Trophoblast cell (in vitro differentiated cells and primary cell): ENCODE results near the gene CHST15.

Source experiments
- DNase-seq, 2 donors: peaks; one replicate each; pipeline ENCODE4 v3.0.0-alpha.2; 2016
- H2AFZ ChIP-seq: 2 replicates; pipeline ENCODE4 v1.6.1; 2013; ENCODE audit warnings: low read length, moderate library complexity, mild to moderate bottlenecking; ENCODE audit not compliant: insufficient read depth, poor library complexity
- H2AK5ac ChIP-seq: 2 replicates; pipeline ENCODE4 v1.6.1; 2013; ENCODE audit warnings: mild to moderate bottlenecking, low read length
- H2BK120ac ChIP-seq: 2 replicates; pipeline ENCODE4 v1.6.1; 2013; ENCODE audit warnings: low read length, mild to moderate bottlenecking, moderate library complexity; ENCODE audit not compliant: insufficient read depth, poor library complexity
- H2BK12ac ChIP-seq: 2 replicates; pipeline ENCODE4 v1.6.1; 2013; ENCODE audit warnings: mild to moderate bottlenecking, low read length, moderate library complexity
- H2BK5ac ChIP-seq: 2 replicates; pipeline ENCODE4 v1.6.1; 2013; ENCODE audit warnings: low read length, low read depth, moderate library complexity, mild to moderate bottlenecking; ENCODE audit not compliant: poor library complexity
- H3K14ac ChIP-seq: 2 replicates; pipeline ENCODE4 v1.6.1; 2013; ENCODE audit warnings: mild to moderate bottlenecking, low read length
- H3K18ac ChIP-seq: 2 replicates; pipeline ENCODE4 v1.6.1; 2013; ENCODE audit warnings: mild to moderate bottlenecking, low read length
- H3K23ac ChIP-seq: 2 replicates; pipeline ENCODE4 v1.6.1; 2013; ENCODE audit warnings: low read length
- H3K27ac ChIP-seq: 2 replicates; pipeline ENCODE4 v1.5.1; 2013; ENCODE audit warnings: low read depth, mild to moderate bottlenecking, inconsistent platforms, low read length, moderate library complexity
- H3K27me3 ChIP-seq: 2 replicates; pipeline ENCODE4 v1.6.1; 2013; ENCODE audit warnings: inconsistent platforms, mild to moderate bottlenecking, low read length, moderate library complexity; ENCODE audit not compliant: insufficient read depth
- H3K36me3 ChIP-seq, 2 experiments: 1 replicate in 1 of 2; 2 replicates in 1 of 2; pipeline ENCODE4 v1.6.1; 2013; ENCODE audit warnings: low read length in 2 of 2, mild to moderate bottlenecking in 2 of 2, moderate library complexity in 1 of 2; ENCODE audit not compliant: insufficient read depth in 2 of 2, control insufficient read depth in 1 of 2
- H3K4ac ChIP-seq: 2 replicates; pipeline ENCODE4 v1.6.1; 2013; ENCODE audit warnings: low read depth, mild to moderate bottlenecking, low read length, moderate library complexity
- H3K4me1 ChIP-seq, 2 experiments: 1 replicate in 1 of 2; 2 replicates in 1 of 2; pipeline ENCODE4 v1.6.1; 2013; ENCODE audit warnings: low read length in 2 of 2, mild to moderate bottlenecking in 2 of 2, moderate library complexity in 1 of 2; ENCODE audit not compliant: insufficient read depth in 2 of 2, control insufficient read depth in 1 of 2
- H3K4me2 ChIP-seq: 2 replicates; pipeline ENCODE4 v1.6.1; 2013; ENCODE audit warnings: inconsistent platforms, mild to moderate bottlenecking, low read length, moderate library complexity
- H3K4me3 ChIP-seq: 2 replicates; pipeline ENCODE4 v1.5.1; 2013; ENCODE audit warnings: mild to moderate bottlenecking, low read depth, low read length, inconsistent platforms
- H3K79me1 ChIP-seq: one replicate; pipeline ENCODE4 v1.6.1; 2013; ENCODE audit warnings: low read length
- H3K79me2 ChIP-seq: 2 replicates; pipeline ENCODE4 v1.6.1; 2013; ENCODE audit warnings: low read length, mild to moderate bottlenecking; ENCODE audit not compliant: control insufficient read depth, insufficient read depth, poor library complexity
- H3K9ac ChIP-seq: 2 replicates; pipeline ENCODE4 v1.6.1; 2013; ENCODE audit warnings: mild to moderate bottlenecking, low read length
- H3K9me3 ChIP-seq: 2 replicates; pipeline ENCODE4 v1.6.1; 2013; ENCODE audit warnings: low read depth, mild to moderate bottlenecking, control low read depth, inconsistent platforms, low read length; ENCODE audit not compliant: insufficient read depth
- H4K12ac ChIP-seq: 2 replicates; pipeline ENCODE4 v1.6.1; 2013; ENCODE audit warnings: low read depth, mild to moderate bottlenecking, low read length, moderate library complexity
- H4K8ac ChIP-seq: 2 replicates; pipeline ENCODE4 v1.6.1; 2013; ENCODE audit warnings: low read depth, mild to moderate bottlenecking, low read length, moderate library complexity
- H4K91ac ChIP-seq: one replicate; pipeline ENCODE4 v1.6.1; 2013; ENCODE audit warnings: low read depth, mild to moderate bottlenecking, low read length, moderate library complexity
- WGBS: extraction: QIAGEN DNeasy Blood & Tissue Kit; methylation state at CpG from one replicate; pipeline ENCODE4 v1.1.7; 2013; ENCODE audit warnings: missing lambda C conversion rate; ENCODE audit not compliant: insufficient read length, insufficient coverage; ENCODE audit errors: extremely low coverage; 5-methylcytosine and 5-hydroxymethylcytosine counted together

CHST15 gene

DNA sequence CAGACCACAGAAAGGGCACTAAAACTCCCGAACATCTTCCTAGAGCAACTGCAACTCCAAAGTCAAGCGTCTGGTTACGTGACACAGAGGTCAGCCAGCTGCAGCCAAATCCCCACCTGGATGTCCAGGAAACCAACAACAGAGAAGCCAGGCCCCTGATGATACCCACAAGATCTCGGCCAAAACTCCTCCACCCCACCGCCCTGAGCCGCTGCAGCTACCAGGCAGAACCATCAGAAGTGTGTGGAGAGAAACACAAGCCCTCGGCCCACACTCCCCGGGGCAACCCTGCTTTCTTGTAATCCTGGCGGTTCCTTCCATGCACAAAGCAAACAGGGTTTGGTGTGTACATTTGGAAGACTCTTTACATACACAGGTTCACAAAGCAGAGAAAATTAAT, 8.7 kb downstream of the CHST15 start:
- Histone ChIP-seq H2BK5ac (no peak overlapping the region), H3K4me3 (no peak overlapping the region), H3K79me2 (no peaks in the 10 kb centered on the region), H4K8ac (no peak overlapping the region), H3K36me3 (no peaks in the 10 kb centered on the region), H4K12ac (no peak overlapping the region), H3K4ac (no peak overlapping the region), H3K9ac (no peak overlapping the region), H3K23ac (no peak overlapping the region), H3K27ac (no peak overlapping the region), H3K27me3 (no peaks in the 10 kb centered on the region), H3K9me3 (no peaks in the 10 kb centered on the region), H3K4me2 (no peak overlapping the region), H2AFZ (no peak overlapping the region), H2AK5ac (no peak overlapping the region), H3K4me1 (peaks cover 2 to 4% of the 10 kb centered on the region in 2 experiments), H2BK120ac (no peak overlapping the region), H3K18ac (no peak overlapping the region), H3K79me1 (no peaks in the 10 kb centered on the region), H3K14ac (no peak overlapping the region), H2BK12ac (no peak overlapping the region), H4K91ac (no peak overlapping the region)
- no peak for DNase-seq
- WGBS, result no CpG with 5 or more reads among the region's 9 CpGs

DNA sequence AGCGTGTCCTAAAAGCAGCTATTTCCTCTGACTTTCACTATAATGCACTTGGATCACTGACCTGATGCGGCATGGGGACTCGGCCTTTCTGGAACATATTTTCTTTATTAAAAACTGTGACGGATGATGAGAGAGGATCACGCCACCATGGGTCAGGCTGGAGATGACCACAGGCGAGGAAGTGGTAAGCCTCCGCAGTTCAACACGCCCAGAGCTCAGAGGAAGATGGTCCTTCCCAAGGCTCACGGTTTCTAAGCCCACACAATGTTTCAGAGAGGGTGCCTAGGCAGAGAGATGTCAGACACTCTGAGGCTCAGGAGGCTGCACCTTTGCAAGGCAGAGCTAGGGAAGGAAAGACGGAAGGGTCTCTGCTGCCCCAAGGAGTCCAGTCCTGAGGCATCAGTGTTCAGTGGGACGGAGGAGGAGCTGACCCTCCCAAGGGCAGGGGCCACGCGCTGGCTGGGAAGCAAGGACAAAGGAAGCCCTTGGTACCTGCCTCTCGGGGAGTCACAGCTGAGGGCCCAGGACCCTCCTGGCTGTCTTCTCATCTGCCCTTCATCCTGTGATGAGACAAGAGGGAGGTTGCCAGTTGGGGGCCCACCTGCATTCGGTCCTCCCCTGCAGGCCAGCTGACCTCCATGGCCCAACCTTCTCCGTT, 9.5 kb downstream of the CHST15 start:
- no peaks in the 10 kb centered on the region for H3K79me1 ChIP-seq
- no peak for DNase-seq
- H4K12ac ChIP-seq, result no peak overlapping the region
- no peaks in the 10 kb centered on the region for H3K27me3 ChIP-seq
- H3K9me3 ChIP-seq, result no peaks in the 10 kb centered on the region
- no peak overlapping the region for H2BK12ac ChIP-seq
- H3K4ac ChIP-seq, result no peak overlapping the region
- no peak overlapping the region for H3K27ac ChIP-seq
- H2BK5ac ChIP-seq, result no peak overlapping the region
- no peak overlapping the region for H2BK120ac ChIP-seq
- H3K4me2 ChIP-seq, result no peak overlapping the region
- no peak overlapping the region for H3K14ac ChIP-seq
- no peak overlapping the region for H4K8ac ChIP-seq
- no CpG with 5 or more reads among the region's 16 CpGs for WGBS
- H2AFZ ChIP-seq, result no peak overlapping the region
- H4K91ac ChIP-seq, result no peak overlapping the region
- no peak overlapping the region for H2AK5ac ChIP-seq
- no peaks in the 10 kb centered on the region for H3K36me3 ChIP-seq
- no peak overlapping the region for H3K9ac ChIP-seq
- H3K23ac ChIP-seq, result no peak overlapping the region
- peaks cover 2 to 4% of the 10 kb centered on the region in 2 experiments for H3K4me1 ChIP-seq
- no peak overlapping the region for H3K18ac ChIP-seq
- no peak overlapping the region for H3K4me3 ChIP-seq
- H3K79me2 ChIP-seq, result no peaks in the 10 kb centered on the region

DNA sequence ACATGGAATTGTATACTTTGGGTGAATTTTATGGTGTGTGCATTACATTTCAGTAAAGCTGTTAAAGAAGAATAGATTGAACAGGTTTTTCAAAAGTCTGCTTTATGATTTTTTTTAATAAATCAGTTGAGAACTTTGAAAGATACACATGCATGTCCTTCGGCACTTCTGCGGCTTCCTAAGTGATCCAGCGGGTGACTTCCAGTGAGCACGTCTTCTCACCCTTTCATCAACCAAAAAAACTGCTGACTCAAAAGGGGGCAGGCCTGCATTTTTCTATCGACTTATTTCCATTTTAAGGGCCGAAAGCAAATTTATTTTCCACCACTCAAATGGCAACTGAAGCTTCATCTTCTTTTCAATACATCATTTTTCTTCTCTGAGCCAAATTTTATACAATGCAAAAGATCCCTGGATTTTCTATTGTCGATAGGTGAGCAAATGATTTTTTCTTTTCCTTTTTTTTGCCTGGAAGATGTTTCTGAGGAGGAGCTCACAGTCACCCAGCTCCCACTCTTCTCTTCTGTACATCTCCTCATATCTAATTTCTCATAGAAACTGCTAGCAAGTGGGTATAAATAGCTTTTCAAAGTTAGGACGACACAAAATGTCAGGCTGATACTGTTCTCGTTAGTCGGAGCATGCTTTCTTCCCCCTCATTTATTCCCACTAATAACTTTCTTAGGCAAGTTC, 10.2 kb downstream of the CHST15 start:
- no peak overlapping the region for H3K23ac ChIP-seq
- no peaks in the 10 kb centered on the region for H3K36me3 ChIP-seq
- no peak overlapping the region for H2BK120ac ChIP-seq
- no peak for DNase-seq
- H3K14ac ChIP-seq, result no peak overlapping the region
- H3K4me3 ChIP-seq, result no peak overlapping the region
- no peak overlapping the region for H3K18ac ChIP-seq
- no peak overlapping the region for H4K91ac ChIP-seq
- H2BK12ac ChIP-seq, result no peak overlapping the region
- no peak overlapping the region for H3K4me2 ChIP-seq
- no CpG with 5 or more reads among the region's 10 CpGs for WGBS
- no peak overlapping the region for H4K12ac ChIP-seq
- H3K4me1 ChIP-seq, result peaks cover 2 to 4% of the 10 kb centered on the region in 2 experiments
- no peak overlapping the region for H2BK5ac ChIP-seq
- H3K27me3 ChIP-seq, result no peaks in the 10 kb centered on the region
- no peaks in the 10 kb centered on the region for H3K79me1 ChIP-seq
- no peak overlapping the region for H4K8ac ChIP-seq
- H2AK5ac ChIP-seq, result no peak overlapping the region
- no peak overlapping the region for H2AFZ ChIP-seq
- no peak overlapping the region for H3K9ac ChIP-seq
- no peak overlapping the region for H3K4ac ChIP-seq
- H3K79me2 ChIP-seq, result no peaks in the 10 kb centered on the region
- H3K27ac ChIP-seq, result no peak overlapping the region
- no peaks in the 10 kb centered on the region for H3K9me3 ChIP-seq

DNA sequence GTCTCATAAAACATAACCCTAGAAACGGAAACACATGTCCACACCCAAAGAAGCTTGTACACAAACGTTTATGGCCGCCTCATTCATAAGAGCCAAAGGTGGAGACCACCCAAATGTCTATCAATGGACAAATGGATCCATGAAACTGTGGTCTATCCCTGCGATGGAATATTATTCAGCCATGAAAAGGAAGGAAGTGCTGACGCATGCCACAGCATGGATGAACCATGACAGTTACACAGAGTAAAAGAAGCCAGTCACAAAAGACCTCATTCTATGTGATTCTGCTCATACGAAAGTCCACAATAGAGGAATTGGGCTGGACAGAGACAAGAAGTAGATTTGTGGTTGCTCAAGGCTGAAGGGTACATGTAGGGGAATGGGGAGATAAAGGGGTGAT, 10.8 kb downstream of the CHST15 start:
- Histone ChIP-seq H3K79me2 (no peaks in the 10 kb centered on the region), H2BK5ac (no peak overlapping the region), H2BK120ac (no peak overlapping the region), H3K18ac (no peak overlapping the region), H3K4me2 (no peak overlapping the region), H4K12ac (no peak overlapping the region), H3K79me1 (no peaks in the 10 kb centered on the region), H3K23ac (no peak overlapping the region), H2BK12ac (no peak overlapping the region), H2AK5ac (no peak overlapping the region), H3K9ac (no peak overlapping the region), H3K9me3 (no peaks in the 10 kb centered on the region), H4K91ac (no peak overlapping the region), H2AFZ (no peak overlapping the region), H3K4me3 (no peak overlapping the region), H4K8ac (no peak overlapping the region), H3K27ac (no peak overlapping the region), H3K14ac (no peak overlapping the region), H3K4me1 (peaks cover 2 to 4% of the 10 kb centered on the region in 2 experiments), H3K27me3 (no peaks in the 10 kb centered on the region), H3K4ac (no peak overlapping the region), H3K36me3 (no peaks in the 10 kb centered on the region)
- no CpG with 5 or more reads among the region's 6 CpGs for WGBS
- no peak for DNase-seq
